Activated CD8-positive, alpha-beta memory T cell treated with anti-CD3 and anti-CD28 coated beads, Interleukin-2, amount 50 U/mL, for 4 hours (primary cell): ENCODE results near the gene PSMB8.
"Not testable (repeated sequence)": the region's sequence is repeated elsewhere in the genome, so short reads cannot be mapped to it uniquely, and the experiment has no call there.

ENCODE experiments used
- DNase-seq: peaks from one replicate; pipeline ENCODE4 v3.0.0-alpha.2; 2020

Gene PSMB8

GRCh38 chr6:32843979-32844838 lies at the start of gene PSMB8:
PSMB8 (minus strand) TSS chr6:32844047; CDS start chr6:32843996, 51 bp downstream.
- DNase-seq, result peak; percentile 99

- no peak for DNase-seq
Observed at GRCh38 chr6:32890831-32891230, 47.0 kb upstream of the PSMB8 start.

GRCh38 chr6:32889533-32889932 lies 45.7 kb upstream of the PSMB8 start:
- no peak for DNase-seq

GRCh38 chr6:32888576-32888975 lies 44.7 kb upstream of the PSMB8 start:
- no peak for DNase-seq

- no peak for DNase-seq
Observed at GRCh38 chr6:32887616-32888015, 43.8 kb upstream of the PSMB8 start.

- DNase-seq, result no peak
Observed at GRCh38 chr6:32886681-32887383, 43.0 kb upstream of the PSMB8 start.

- no peak for DNase-seq
Observed at GRCh38 chr6:32885698-32886286, 41.9 kb upstream of the PSMB8 start.

GRCh38 chr6:32883789-32884188 lies 39.9 kb upstream of the PSMB8 start:
- no peak for DNase-seq

GRCh38 chr6:32882879-32883250 lies 39.0 kb upstream of the PSMB8 start:
- no peak for DNase-seq

- not testable (repeated sequence) for DNase-seq
Observed at GRCh38 chr6:32880962-32881361, 37.1 kb upstream of the PSMB8 start.

GRCh38 chr6:32879691-32880090 lies 35.8 kb upstream of the PSMB8 start:
- no peak for DNase-seq

- no peak for DNase-seq
Observed at GRCh38 chr6:32876603-32877002, 32.8 kb upstream of the PSMB8 start.

- not testable (repeated sequence) for DNase-seq
Observed at GRCh38 chr6:32873947-32874346, 30.1 kb upstream of the PSMB8 start.

- DNase-seq, result peak; percentile 89
Observed at GRCh38 chr6:32868257-32868788, 24.5 kb upstream of the PSMB8 start.

- DNase-seq, result no peak
Observed at GRCh38 chr6:32867554-32868256, 23.9 kb upstream of the PSMB8 start.

GRCh38 chr6:32867022-32867477 lies 23.2 kb upstream of the PSMB8 start:
- DNase-seq, result no peak

GRCh38 chr6:32865724-32866443 lies 22.0 kb upstream of the PSMB8 start:
- no peak for DNase-seq

- DNase-seq, result no peak
Observed at GRCh38 chr6:32862725-32863124, 18.9 kb upstream of the PSMB8 start.

GRCh38 chr6:32860674-32861073 lies 16.8 kb upstream of the PSMB8 start:
- no peak for DNase-seq

GRCh38 chr6:32858194-32858593 lies 14.3 kb upstream of the PSMB8 start:
- DNase-seq, result no peak

- no peak for DNase-seq
Observed at GRCh38 chr6:32857156-32857891, 13.5 kb upstream of the PSMB8 start.
